SK-N-SH treated with all-trans-retinoic acid at 6 μM for 48 hours (cell line): ENCODE results near the gene RPRD2.

Experiments used
- ATAC-seq: fragments of 200-7000 bp; cut with Tn5 transposase; 3 replicates; pipeline ENCODE4 v1.9.1; 2020; ENCODE audit warnings: mild to moderate bottlenecking, moderate library complexity
- ARNTL ChIP-seq: fragments of 450-650 bp; formaldehyde crosslinking; IDR thresholded peaks from 2 replicates; pipeline ENCODE4 v1.5.0; 2020; ENCODE audit warnings: low read depth, mild to moderate bottlenecking, moderate library complexity, borderline replicate concordance
- CREB5 ChIP-seq: fragments of 250-450 bp; sonication (Bioruptor Pico); IDR thresholded peaks from 2 replicates; pipeline ENCODE4 v1.5.1; 2020; ENCODE audit warnings: low read depth, mild to moderate bottlenecking, moderate library complexity
- CSDC2 ChIP-seq: fragments of 250-450 bp; sonication (Bioruptor Pico); IDR thresholded peaks from 2 replicates; pipeline ENCODE4 v1.5.0; 2020; ENCODE audit warnings: mild to moderate bottlenecking, moderate library complexity
- CSRNP3 ChIP-seq: fragments of 250-450 bp; sonication (Bioruptor Pico); IDR thresholded peaks from 2 replicates; pipeline ENCODE4 v1.5.1; 2021; ENCODE audit warnings: mild to moderate bottlenecking, moderate library complexity
- ESRRG ChIP-seq: fragments of 250-450 bp; sonication (Bioruptor Pico); IDR thresholded peaks from 2 replicates; pipeline ENCODE4 v1.6.1; 2021; ENCODE audit warnings: mild to moderate bottlenecking
- GLIS3 ChIP-seq: fragments of 250-450 bp; sonication (Bioruptor Pico); IDR thresholded peaks from 2 replicates; pipeline ENCODE4 v1.5.0; 2020; ENCODE audit warnings: mild to moderate bottlenecking, moderate library complexity
- ISL1 ChIP-seq: fragments of 250-450 bp; sonication (Bioruptor Pico); IDR thresholded peaks from 2 replicates; pipeline ENCODE4 v2.1.2; 2022; ENCODE audit warnings: mild to moderate bottlenecking, moderate library complexity
- OSR1 ChIP-seq: fragments of 250-450 bp; sonication (Bioruptor Pico); IDR thresholded peaks from 2 replicates; pipeline ENCODE4 v1.8.0; 2022; ENCODE audit warnings: moderate library complexity, mild to moderate bottlenecking, inconsistent platforms
- PATZ1 ChIP-seq: fragments of 250-450 bp; sonication (Bioruptor Pico); IDR thresholded peaks from 2 replicates; pipeline ENCODE4 v1.8.0; 2020; ENCODE audit warnings: mild to moderate bottlenecking, moderate library complexity, borderline replicate concordance
- POU6F1 ChIP-seq: fragments of 250-450 bp; sonication (Bioruptor Pico); IDR thresholded peaks from 2 replicates; pipeline ENCODE4 v1.8.0; 2021; ENCODE audit warnings: low read depth, mild to moderate bottlenecking, moderate library complexity, borderline replicate concordance
- PPARA ChIP-seq: fragments of 250-450 bp; sonication (Bioruptor Pico); IDR thresholded peaks from 2 replicates; pipeline ENCODE4 v1.5.0; 2020; ENCODE audit warnings: mild to moderate bottlenecking, borderline replicate concordance
- TCF4 ChIP-seq: fragments of 250-450 bp; sonication (Bioruptor Pico); IDR thresholded peaks from 2 replicates; pipeline ENCODE4 v1.8.0; 2021; ENCODE audit warnings: mild to moderate bottlenecking, moderate library complexity, borderline replicate concordance
- TOX ChIP-seq: fragments of 250-450 bp; sonication (Bioruptor Pico); IDR thresholded peaks from 2 replicates; pipeline ENCODE4 v1.8.0; 2021; ENCODE audit warnings: mild to moderate bottlenecking, moderate library complexity, borderline replicate concordance
- ZC3H10 ChIP-seq: fragments of 250-450 bp; sonication (Bioruptor Pico); IDR thresholded peaks from 2 replicates; pipeline ENCODE4 v1.5.1; 2021; ENCODE audit warnings: mild to moderate bottlenecking, moderate library complexity
- ZFP3 ChIP-seq: fragments of 250-450 bp; sonication (Bioruptor Pico); IDR thresholded peaks from 2 replicates; pipeline ENCODE4 v1.5.0; 2020; ENCODE audit warnings: mild to moderate bottlenecking, moderate library complexity
- ZFP30 ChIP-seq: fragments of 450-650 bp; formaldehyde crosslinking; IDR thresholded peaks from 2 replicates; pipeline ENCODE4 v1.5.0; 2022; ENCODE audit warnings: mild to moderate bottlenecking, moderate library complexity
- ZNF70 ChIP-seq: fragments of 450-650 bp; formaldehyde crosslinking; IDR thresholded peaks from 2 replicates; pipeline ENCODE4 v1.5.0; 2020; ENCODE audit warnings: mild to moderate bottlenecking, moderate library complexity
- ZNF8 ChIP-seq: fragments of 450-650 bp; formaldehyde crosslinking; IDR thresholded peaks from 2 replicates; pipeline ENCODE4 v1.5.0; 2020; ENCODE audit warnings: mild to moderate bottlenecking, moderate library complexity

RPRD2 gene

GRCh38 chr1:150514260-150514659 lies 150.3 kb downstream of the RPRD2 start:
- TF ChIP-seq PPARA (CRISPR knock-in tag) = no peak
- TF ChIP-seq ZFP30 (CRISPR knock-in tag) = no peak
- no peak for TF ChIP-seq ZNF8
- TF ChIP-seq CREB5 (CRISPR knock-in tag) = no peak
- no peak for TF ChIP-seq ISL1 (CRISPR knock-in tag)
- TF ChIP-seq PATZ1 (CRISPR knock-in tag) = no peak
- TF ChIP-seq, all 23 proteins: peak for 0
- ATAC-seq = no peak

GRCh38 chr1:150514913-150515327 lies 151.0 kb downstream of the RPRD2 start:
- no peak for TF ChIP-seq ESRRG (CRISPR knock-in tag)
- no peak for TF ChIP-seq ZNF8
- TF ChIP-seq OSR1 (CRISPR knock-in tag) = no peak
- TF ChIP-seq ZNF70 (CRISPR knock-in tag) = no peak
- no peak for TF ChIP-seq ZFP3
- TF ChIP-seq CSRNP3 (CRISPR knock-in tag) = no peak
- TF ChIP-seq GLIS3 (CRISPR knock-in tag) = no peak
- no peak for TF ChIP-seq ARNTL
- TF ChIP-seq ZC3H10 (CRISPR knock-in tag) = no peak
- no peak for TF ChIP-seq ZFP30 (CRISPR knock-in tag)
- no peak for TF ChIP-seq TOX (CRISPR knock-in tag)
- TF ChIP-seq POU6F1 (CRISPR knock-in tag) = no peak
- no peak for TF ChIP-seq TCF4 (CRISPR knock-in tag)
- no peak for TF ChIP-seq CSDC2 (CRISPR knock-in tag)
- no peak for TF ChIP-seq PPARA (CRISPR knock-in tag)
- TF ChIP-seq, all 23 proteins: peak for 0
- peak; percentile 38 for ATAC-seq

- ATAC-seq = peak; percentile 97
- TF ChIP-seq ZNF70 (CRISPR knock-in tag) = no peak
- no peak for TF ChIP-seq CSRNP3 (CRISPR knock-in tag)
- TF ChIP-seq TCF4 (CRISPR knock-in tag) = no peak
- no peak for TF ChIP-seq TOX (CRISPR knock-in tag)
- no peak for TF ChIP-seq CSDC2 (CRISPR knock-in tag)
- no peak for TF ChIP-seq ESRRG (CRISPR knock-in tag)
- TF ChIP-seq ZNF8 = no peak
Observed at GRCh38 chr1:150515328-150516049, 151.5 kb downstream of the RPRD2 start, which contains the start of gene FALEC. TSS of gene FALEC (plus strand) at chr1:150515752.

- TF ChIP-seq TCF4 (CRISPR knock-in tag) (no peak), POU6F1 (CRISPR knock-in tag) (0 out of 2 replicates have a peak, but pooled peaks have one; percentile 22), OSR1 (CRISPR knock-in tag) (0 out of 2 replicates have a peak, but pooled peaks have one; percentile 77)
- ATAC-seq = peak; percentile 38
Observed at GRCh38 chr1:150516050-150516591, 152.2 kb downstream of the RPRD2 start.
